Loucy (cell line): ENCODE measurements around the gene AVP.

ENCODE experiments used
- H2AFZ ChIP-seq: fragments of 200-600 bp; sonication (generic); 2 replicates; pipeline ENCODE4 v1.6.0; 2016; ENCODE audit warnings: antibody characterized with exemption, mild to moderate bottlenecking, low read length, moderate library complexity
- H3F3A ChIP-seq: fragments of 200-600 bp; 2 replicates; pipeline ENCODE4 v1.6.0; 2016; ENCODE audit warnings: antibody characterized with exemption, low read depth, mild to moderate bottlenecking
- H3K27me3 ChIP-seq: fragments of 200-600 bp; sonication (generic); 2 replicates; pipeline ENCODE4 v1.6.1; 2014; ENCODE audit warnings: low read length, mild to moderate bottlenecking; ENCODE audit not compliant: insufficient read depth, poor library complexity, severe bottlenecking
- H3K36me3 ChIP-seq: fragments of 200-600 bp; sonication (generic); 2 replicates; pipeline ENCODE4 v1.6.1; 2016; ENCODE audit warnings: low read length; ENCODE audit not compliant: insufficient read depth
- H3K4me1 ChIP-seq: fragments of 200-600 bp; sonication (generic); 2 replicates; pipeline ENCODE4 v1.5.1; 2014; ENCODE audit warnings: low read length, mild to moderate bottlenecking; ENCODE audit not compliant: insufficient read depth, poor library complexity, severe bottlenecking
- H3K4me2 ChIP-seq: fragments of 200-600 bp; sonication (generic); 2 replicates; pipeline ENCODE4 v1.6.0; 2014; ENCODE audit warnings: antibody characterized with exemption, low read length, low read depth, mild to moderate bottlenecking; ENCODE audit not compliant: poor library complexity, severe bottlenecking
- H3K4me3 ChIP-seq: fragments of 200-600 bp; sonication (generic); 2 replicates; pipeline ENCODE4 v1.5.1; 2014; ENCODE audit warnings: low read length, mild to moderate bottlenecking, mixed read lengths; ENCODE audit not compliant: poor library complexity, severe bottlenecking
- H3K79me2 ChIP-seq: fragments of 200-600 bp; sonication (generic); 2 replicates; pipeline ENCODE4 v1.6.1; 2014; ENCODE audit warnings: low read length; ENCODE audit not compliant: insufficient read depth
- H3K9ac ChIP-seq: fragments of 200-600 bp; sonication (generic); 2 replicates; pipeline ENCODE4 v1.6.0; 2014; ENCODE audit warnings: mild to moderate bottlenecking, low read depth, low read length, moderate library complexity; ENCODE audit not compliant: poor library complexity, severe bottlenecking
- H3K9me2 ChIP-seq: fragments of 200-600 bp; sonication (generic); replicated peaks from 2 replicates; pipeline ENCODE4 v1.6.1; 2016; ENCODE audit warnings: low read depth, low read length, mixed read lengths
- H3K9me3 ChIP-seq: fragments of 200-600 bp; sonication (generic); 2 replicates; pipeline ENCODE4 v1.6.1; 2014; ENCODE audit warnings: mild to moderate bottlenecking, antibody characterized with exemption, low read length, low read depth; ENCODE audit not compliant: insufficient read depth
- H4K20me1 ChIP-seq: fragments of 200-600 bp; sonication (generic); 2 replicates; pipeline ENCODE4 v1.6.0; 2014; ENCODE audit warnings: antibody characterized with exemption, low read length, mild to moderate bottlenecking; ENCODE audit not compliant: insufficient read depth, poor library complexity, severe bottlenecking
- CTCF ChIP-seq: fragments of 200-600 bp; sonication (generic); conservative IDR thresholded peaks from 2 replicates; pipeline ENCODE4 v1.5.1; 2014; ENCODE audit warnings: mild to moderate bottlenecking, antibody characterized with exemption, low read length
- EZH2phosphoT487 ChIP-seq: fragments of 200-600 bp; IDR thresholded peaks from 2 replicates; pipeline ENCODE4 v1.6.1; 2018; ENCODE audit warnings: antibody characterized with exemption, mild to moderate bottlenecking, moderate library complexity, borderline replicate concordance

Gene AVP

DNA sequence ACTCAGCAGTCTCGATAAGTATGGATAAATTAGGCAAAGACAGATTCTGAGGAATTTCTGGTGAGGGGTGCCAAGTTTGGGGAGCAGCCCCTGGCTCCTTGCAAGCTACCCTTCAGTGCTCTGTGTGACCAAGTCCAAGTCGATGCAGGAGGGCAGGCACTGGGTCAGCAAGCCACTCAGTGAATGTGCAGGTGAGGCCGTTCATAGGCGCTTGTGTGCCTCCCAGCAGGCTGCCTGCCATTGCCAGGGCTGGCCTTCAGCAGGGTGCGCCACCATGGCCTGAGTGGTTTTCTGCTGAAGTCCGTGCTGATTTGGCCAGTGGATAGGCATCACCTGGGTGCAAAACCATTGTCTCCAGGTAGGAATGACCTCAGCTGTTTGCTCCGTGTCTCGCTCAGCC is 44.4 kb downstream of the AVP start:
- Histone ChIP-seq H3F3A (no peaks in the 10 kb centered on the region), H3K9me2 (no peaks in the 10 kb centered on the region), H2AFZ (no peak overlapping the region), H3K9me3 (no peaks in the 10 kb centered on the region), H4K20me1 (no peaks in the 10 kb centered on the region), H3K9ac (no peak overlapping the region), H3K4me3 (no peak overlapping the region), H3K36me3 (peaks cover 45% of the 10 kb centered on the region; the same call in 1 of the 2 replicates), H3K4me2 (no peak overlapping the region), H3K4me1 (peaks cover 3% of the 10 kb centered on the region), H3K79me2 (no peaks in the 10 kb centered on the region), H3K27me3 (no peaks in the 10 kb centered on the region)
- TF ChIP-seq EZH2phosphoT487, result no peak
- TF ChIP-seq CTCF, result no peak

DNA sequence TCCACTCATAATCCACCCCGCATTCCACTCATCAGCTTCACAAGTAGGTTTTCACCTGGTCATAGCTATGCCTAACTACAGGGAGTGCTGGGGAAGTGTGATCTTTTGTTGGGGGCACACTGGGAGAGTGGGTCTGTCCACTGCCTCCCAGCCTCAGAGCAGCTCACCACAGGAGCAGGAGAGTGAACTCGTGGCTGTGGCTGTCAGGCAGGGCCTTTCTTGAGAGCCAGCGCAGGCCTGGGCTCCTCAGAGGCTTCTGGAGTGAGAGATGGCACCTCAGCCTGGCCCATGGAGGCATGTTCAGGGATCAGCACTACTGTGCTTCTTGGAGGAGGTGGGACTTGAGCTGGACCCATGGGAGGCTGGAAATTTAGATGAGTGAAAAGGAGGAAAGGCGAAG is 45.1 kb downstream of the AVP start:
- Histone ChIP-seq H3K9ac (no peak overlapping the region), H3K27me3 (no peaks in the 10 kb centered on the region), H3F3A (no peaks in the 10 kb centered on the region), H3K79me2 (no peaks in the 10 kb centered on the region), H3K4me2 (no peak overlapping the region), H3K4me3 (no peak overlapping the region), H4K20me1 (no peaks in the 10 kb centered on the region), H2AFZ (no peak overlapping the region), H3K9me3 (no peaks in the 10 kb centered on the region), H3K9me2 (no peaks in the 10 kb centered on the region), H3K36me3 (peaks cover 50% of the 10 kb centered on the region; the same call in 1 of the 2 replicates), H3K4me1 (no peaks in the 10 kb centered on the region)
- TF ChIP-seq CTCF (no peak), EZH2phosphoT487 (no peak)

GRCh38 chr20:3038454-3038853 is 46.1 kb downstream of the AVP start:
- Histone ChIP-seq H3K9me2 (no peaks in the 10 kb centered on the region), H3K9me3 (no peaks in the 10 kb centered on the region), H3F3A (no peaks in the 10 kb centered on the region), H4K20me1 (no peaks in the 10 kb centered on the region), H3K27me3 (no peaks in the 10 kb centered on the region), H2AFZ (no peak overlapping the region), H3K79me2 (no peaks in the 10 kb centered on the region), H3K4me3 (no peak overlapping the region), H3K9ac (no peak overlapping the region), H3K4me1 (no peaks in the 10 kb centered on the region), H3K4me2 (no peak overlapping the region), H3K36me3 (peaks cover 54% of the 10 kb centered on the region; the same call in 1 of the 2 replicates)
- TF ChIP-seq CTCF (no peak), EZH2phosphoT487 (no peak)
